ENCODE results near the gene ZNF547. TPM values are rescaled to one million over a fixed set of nuclear protein-coding genes. Genes with fewer than 3 reads are reported as not detected.

The ZNF547 gene
- total RNA-seq, 1 donor from 2014 or later: not detected

DNA sequence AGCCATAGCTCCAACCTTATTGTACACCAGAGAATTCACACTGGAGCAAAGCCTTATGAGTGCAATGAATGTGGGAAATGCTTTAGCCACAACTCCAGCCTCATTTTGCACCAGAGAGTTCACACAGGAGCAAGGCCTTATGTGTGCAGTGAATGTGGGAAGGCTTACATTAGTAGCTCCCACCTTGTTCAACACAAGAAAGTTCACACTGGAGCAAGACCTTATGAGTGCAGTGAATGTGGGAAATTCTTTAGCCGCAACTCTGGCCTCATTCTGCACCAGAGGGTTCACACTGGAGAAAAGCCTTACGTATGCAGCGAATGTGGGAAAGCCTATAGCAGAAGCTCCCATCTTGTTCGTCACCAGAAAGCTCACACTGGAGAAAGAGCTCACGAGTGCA, 5.9 kb upstream of the ZNF547 start:
- Histone ChIP-seq H3K27me3 (no peaks in the 10 kb centered on the region), H3K9me3 (peaks cover 64 to 94% of the 10 kb centered on the region in 2 donors), H3K27ac (no peak overlapping the region), H3K4me3 (no peak overlapping the region), H3K4me1 (peaks cover 0 to 3% of the 10 kb centered on the region in 2 donors), H3K36me3 (peaks cover 60 to 70% of the 10 kb centered on the region in 2 donors)
- TF ChIP-seq, protein P1, sequence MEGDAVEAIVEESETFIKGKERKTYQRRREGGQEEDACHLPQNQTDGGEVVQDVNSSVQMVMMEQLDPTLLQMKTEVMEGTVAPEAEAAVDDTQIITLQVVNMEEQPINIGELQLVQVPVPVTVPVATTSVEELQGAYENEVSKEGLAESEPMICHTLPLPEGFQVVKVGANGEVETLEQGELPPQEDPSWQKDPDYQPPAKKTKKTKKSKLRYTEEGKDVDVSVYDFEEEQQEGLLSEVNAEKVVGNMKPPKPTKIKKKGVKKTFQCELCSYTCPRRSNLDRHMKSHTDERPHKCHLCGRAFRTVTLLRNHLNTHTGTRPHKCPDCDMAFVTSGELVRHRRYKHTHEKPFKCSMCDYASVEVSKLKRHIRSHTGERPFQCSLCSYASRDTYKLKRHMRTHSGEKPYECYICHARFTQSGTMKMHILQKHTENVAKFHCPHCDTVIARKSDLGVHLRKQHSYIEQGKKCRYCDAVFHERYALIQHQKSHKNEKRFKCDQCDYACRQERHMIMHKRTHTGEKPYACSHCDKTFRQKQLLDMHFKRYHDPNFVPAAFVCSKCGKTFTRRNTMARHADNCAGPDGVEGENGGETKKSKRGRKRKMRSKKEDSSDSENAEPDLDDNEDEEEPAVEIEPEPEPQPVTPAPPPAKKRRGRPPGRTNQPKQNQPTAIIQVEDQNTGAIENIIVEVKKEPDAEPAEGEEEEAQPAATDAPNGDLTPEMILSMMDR (IDR thresholded peaks at IDR 0.05): no peak
- intact Hi-C loops (cut with DNase I): no loop called here
- no peak for DNase-seq (ENCODE audit: low spot score in 2 of 2)

DNA sequence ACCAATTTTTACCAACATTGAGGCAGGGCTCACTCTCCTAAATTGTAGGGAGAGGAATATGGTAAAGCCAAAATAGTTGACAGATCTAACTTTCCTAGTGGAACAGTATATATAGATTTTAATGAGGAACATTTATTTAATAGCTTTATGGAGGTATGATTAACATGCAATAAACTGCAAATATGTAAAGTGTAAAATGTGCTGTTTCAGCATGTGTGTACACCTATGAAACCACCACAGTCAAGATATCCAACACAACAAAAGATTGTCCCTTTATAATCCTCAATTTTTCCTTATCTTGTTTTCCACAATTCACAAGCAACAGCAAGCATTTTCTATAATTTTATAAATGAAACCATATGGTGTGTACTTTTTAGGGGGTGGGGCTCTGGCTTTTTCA, 4.1 kb upstream of the ZNF547 start:
- intact Hi-C loops (cut with DNase I): no loop called here
- Histone ChIP-seq H3K4me3 (no peak overlapping the region), H3K27me3 (no peaks in the 10 kb centered on the region), H3K27ac (no peak overlapping the region), H3K9me3 (peaks cover 52 to 75% of the 10 kb centered on the region in 2 donors), H3K36me3 (peaks cover 46 to 51% of the 10 kb centered on the region in 2 donors), H3K4me1 (no peaks in the 10 kb centered on the region)
- DNase-seq (ENCODE audit: low spot score in 2 of 2): no peak
- TF ChIP-seq, protein P1 (IDR thresholded peaks at IDR 0.05): no peak

DNA sequence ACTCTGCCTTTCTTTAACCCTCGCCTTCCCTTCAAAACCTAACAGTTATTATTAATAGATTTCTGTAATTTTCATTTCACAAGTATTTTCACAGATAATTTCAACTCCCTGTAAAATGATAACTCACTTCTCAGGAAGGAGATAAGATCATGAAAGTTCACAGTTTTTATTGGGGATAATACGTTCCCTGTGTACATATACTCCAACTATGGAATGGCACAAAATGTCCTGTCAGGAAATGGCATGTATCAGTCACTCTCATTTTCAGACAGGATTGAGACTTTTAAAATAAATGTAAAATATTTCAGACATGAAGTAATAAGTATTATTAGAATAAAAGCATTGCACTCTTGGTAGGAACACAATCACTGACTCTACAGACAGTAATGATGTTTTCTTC, 932 bp upstream of the ZNF547 start:
- intact Hi-C loops (cut with DNase I): loop anchor here (2.0 kb wide), 2 partner anchors 72 to 164 kb away; partner anchors contain the start of genes ZNF549 and ZNF749

DNA sequence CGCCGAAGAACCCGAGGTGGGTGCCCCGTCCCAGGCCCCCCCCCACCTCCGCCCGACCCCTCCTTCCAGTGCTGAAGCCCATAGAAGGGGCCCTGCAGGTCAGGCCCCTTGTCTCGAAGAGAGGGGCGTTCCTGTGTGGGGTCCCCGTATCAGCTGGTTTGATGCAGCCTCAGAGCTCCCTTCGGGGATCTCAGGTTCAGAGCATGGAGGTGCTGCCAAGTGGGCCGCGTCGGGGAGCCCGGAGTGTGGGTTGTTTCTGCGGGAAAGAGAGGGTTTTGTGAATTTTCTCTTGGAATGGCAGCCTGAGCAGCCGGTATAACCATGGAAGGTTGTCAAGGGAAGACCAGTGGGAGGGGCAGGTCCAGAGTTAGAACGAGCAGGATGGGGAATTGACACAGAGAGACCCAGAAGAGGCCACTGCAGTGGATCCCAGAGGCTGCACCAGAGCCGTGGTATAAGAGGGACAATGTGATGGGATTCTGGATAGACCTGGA, 384 bp downstream of the ZNF547 start:
- H3K4me3 ChIP-seq: peak overlapping the region; percentile 79 to 87
- H3K27ac ChIP-seq: peak overlapping the region; percentile 95
- TF ChIP-seq, protein P1 (IDR thresholded peaks at IDR 0.05): no peak
- intact Hi-C loops (cut with DNase I): loop anchor here (1.0 to 2.0 kb wide), 7 partner anchors 26 to 163 kb away; partner anchors contain the start of genes ZNF17, ZNF460, ZNF543 and ZNF548
- no peak for DNase-seq (ENCODE audit: low spot score in 2 of 2)
- H3K4me1 ChIP-seq: no peaks in the 10 kb centered on the region
- H3K36me3 ChIP-seq: peaks cover 5 to 16% of the 10 kb centered on the region in 2 donors
- H3K9me3 ChIP-seq: peaks cover 30 to 67% of the 10 kb centered on the region in 2 donors
- H3K27me3 ChIP-seq: no peaks in the 10 kb centered on the region

More for the DNA sequence above, 932 bp upstream of the ZNF547 start:
- H3K4me1 ChIP-seq: no peaks in the 10 kb centered on the region
- H3K27me3 ChIP-seq: no peaks in the 10 kb centered on the region
- TF ChIP-seq, protein P1 (IDR thresholded peaks at IDR 0.05): no peak
- H3K36me3 ChIP-seq: peaks cover 15 to 29% of the 10 kb centered on the region in 2 donors
- no peak for DNase-seq (ENCODE audit: low spot score in 2 of 2)
- H3K27ac ChIP-seq: peak overlapping the region; percentile 74 to 95
- peaks cover 36 to 75% of the 10 kb centered on the region in 2 donors for H3K9me3 ChIP-seq
- H3K4me3 ChIP-seq: peak overlapping the region; percentile 41 to 87

DNA sequence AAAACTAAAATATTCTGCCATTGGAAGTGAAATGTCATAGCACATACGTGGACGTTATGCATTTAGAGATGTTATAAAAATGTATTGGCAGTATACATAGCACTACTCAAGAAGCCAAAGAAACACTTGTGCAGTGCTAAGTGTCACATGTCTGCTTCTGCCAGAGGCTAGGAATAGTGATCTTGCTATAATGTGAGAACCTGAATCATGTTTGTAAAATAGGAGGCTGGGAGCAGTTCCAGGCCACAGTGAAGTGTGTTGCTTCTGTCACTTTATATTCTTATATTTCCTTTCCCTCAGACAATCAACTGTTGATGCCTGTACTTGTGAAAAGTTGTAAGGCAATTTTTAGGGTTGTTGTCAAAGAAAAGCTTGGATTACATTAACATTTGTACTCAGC, 3.4 kb downstream of the ZNF547 start:
- no peaks in the 10 kb centered on the region for H3K4me1 ChIP-seq
- H3K27ac ChIP-seq: no peak overlapping the region
- H3K9me3 ChIP-seq: peaks cover 18 to 37% of the 10 kb centered on the region in 2 donors
- H3K4me3 ChIP-seq: no peak overlapping the region
- no peaks in the 10 kb centered on the region for H3K27me3 ChIP-seq
- intact Hi-C loops (cut with DNase I): no loop called here
- H3K36me3 ChIP-seq: peaks cover 7 to 18% of the 10 kb centered on the region in 2 donors
- no peak for DNase-seq (ENCODE audit: low spot score in 2 of 2)
- TF ChIP-seq, protein P1 (IDR thresholded peaks at IDR 0.05): no peak

All from ascending aorta (tissue), 2 donors.